Stimulated activated memory B cell treated with anti-CD40 and anti-IgM and Interleukin-4, amounts not matched to agents 10 μg/mL and 1 μg/mL and 100 μg/mL, for 72 hours (primary cell): Measurements from ENCODE around the gene FER1L5.

Source experiments
- ATAC-seq: fragments of 150-1000 bp; cut with Tn5 transposase; 2 replicates; pipeline ENCODE4 v1.10.0; 2021
- H3K27ac Mint-ChIP-seq: one replicate; pipeline ENCODE4 v1.8.0; 2022; ENCODE audit warnings: mild to moderate bottlenecking, mixed read lengths
- H3K27me3 Mint-ChIP-seq: one replicate; pipeline ENCODE4 v1.8.0; 2022; ENCODE audit warnings: mixed read lengths
- H3K36me3 Mint-ChIP-seq: one replicate; pipeline ENCODE4 v1.8.0; 2022; ENCODE audit warnings: mixed read lengths
- H3K4me1 Mint-ChIP-seq: one replicate; pipeline ENCODE4 v1.8.0; 2022; ENCODE audit warnings: mixed read lengths
- H3K4me3 Mint-ChIP-seq: one replicate; pipeline ENCODE4 v1.8.0; 2022; ENCODE audit warnings: mild to moderate bottlenecking, moderate library complexity, mixed read lengths
- H3K9me3 Mint-ChIP-seq: one replicate; pipeline ENCODE4 v1.8.0; 2022; ENCODE audit warnings: mixed read lengths

Gene FER1L5

DNA sequence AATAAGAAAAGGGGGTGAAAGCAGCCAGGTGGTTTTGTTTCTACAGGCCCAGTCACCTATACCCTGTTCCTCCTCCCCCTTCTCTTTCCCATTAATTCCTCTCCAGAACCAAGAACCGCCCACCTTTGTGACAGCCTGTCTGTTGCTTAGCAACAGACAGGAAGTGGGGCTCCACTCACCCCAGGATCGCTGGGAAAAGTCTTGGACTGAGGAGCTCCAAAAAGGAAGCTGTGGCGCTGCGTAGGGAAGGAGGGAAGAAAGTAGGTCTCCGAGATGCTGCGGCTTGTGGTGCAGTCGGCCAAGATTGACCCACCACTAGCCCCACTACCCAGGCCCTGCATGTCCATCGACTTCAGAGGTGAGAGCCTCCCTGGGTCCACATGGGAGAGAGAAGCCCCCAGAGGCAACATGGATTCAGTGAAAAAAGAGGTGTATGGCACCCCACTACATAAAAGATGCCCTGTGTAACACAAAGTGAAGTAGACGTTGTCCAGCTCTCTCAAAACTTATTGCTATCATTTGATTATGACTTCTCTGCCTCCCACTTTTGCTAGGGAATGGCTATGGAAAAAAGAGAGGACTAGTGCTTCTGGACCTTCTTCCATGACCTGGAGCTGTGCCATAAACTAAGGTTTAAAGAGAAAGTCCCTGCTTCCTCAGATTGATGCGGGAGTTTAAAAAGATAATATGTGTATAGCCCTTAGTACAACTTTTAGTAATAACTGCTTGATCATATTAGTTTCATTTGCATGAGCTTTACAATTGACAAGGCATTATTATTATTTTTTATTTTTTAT, at the start of gene FER1L5:
FER1L5 (plus strand) TSS at position 201 of the 797 bp plus-strand sequence; CDS start at position 274, 73 bp downstream.
- H3K27me3 Mint-ChIP-seq, result no peaks in the 10 kb centered on the region
- H3K4me3 Mint-ChIP-seq, result no peak within 1 kb of the TSS
- ATAC-seq, result no peak
- H3K36me3 Mint-ChIP-seq, result no peaks in the 10 kb centered on the region
- no peaks in the 10 kb centered on the region for H3K4me1 Mint-ChIP-seq
- H3K27ac Mint-ChIP-seq, result no peak within 1 kb of the TSS
- H3K9me3 Mint-ChIP-seq, result no peaks in the 10 kb centered on the region

DNA sequence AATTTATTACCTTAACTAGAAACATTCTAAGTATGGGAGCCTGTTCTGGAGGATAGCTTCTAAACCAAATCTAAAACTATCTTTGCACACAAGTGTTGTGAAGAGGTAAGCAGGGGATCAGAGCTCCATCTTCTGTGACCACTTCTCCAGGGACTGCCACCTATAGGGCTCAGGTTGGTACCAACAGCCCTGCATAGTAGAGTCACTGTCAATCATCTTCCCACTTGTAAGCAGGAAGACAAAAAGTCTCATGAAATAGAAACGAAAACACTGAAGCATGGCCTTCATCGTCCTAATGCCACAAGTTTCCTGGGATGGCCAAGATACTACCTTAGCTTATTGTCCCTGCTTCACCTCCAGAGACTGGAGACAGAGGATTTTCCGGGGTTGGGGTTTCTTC, 48.3 kb upstream of the FER1L5 start:
- Mint-ChIP-seq H3K27ac (no peak overlapping the region), H3K4me3 (no peak overlapping the region), H3K4me1 (peaks cover 5% of the 10 kb centered on the region), H3K27me3 (no peaks in the 10 kb centered on the region), H3K36me3 (peaks cover 74% of the 10 kb centered on the region), H3K9me3 (no peaks in the 10 kb centered on the region)
- no peak for ATAC-seq

DNA sequence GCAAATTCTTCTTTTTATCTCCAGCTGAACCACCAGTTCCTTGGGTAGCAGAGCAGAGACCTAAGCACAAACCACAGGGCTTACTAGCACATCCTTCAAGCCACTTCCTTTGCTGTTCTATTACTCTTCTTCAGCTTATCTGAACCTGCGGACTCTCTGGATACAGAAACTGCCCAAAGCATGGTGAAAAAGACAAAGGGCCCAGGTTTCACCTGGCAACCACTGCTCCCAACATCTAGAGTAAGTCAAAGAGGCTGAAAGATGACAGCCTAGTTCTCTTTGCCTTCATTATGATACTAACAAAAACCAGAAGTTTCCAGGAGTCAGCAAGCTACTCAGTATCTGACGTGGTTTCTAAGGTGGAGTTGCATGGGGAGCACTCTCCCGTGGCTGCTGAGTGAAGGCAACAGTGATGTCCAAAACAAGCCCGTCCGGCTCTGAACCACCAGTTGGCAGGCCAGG, 47.8 kb upstream of the FER1L5 start:
- no peak for ATAC-seq
- H3K9me3 Mint-ChIP-seq, result no peaks in the 10 kb centered on the region
- H3K4me3 Mint-ChIP-seq, result no peak overlapping the region
- H3K27ac Mint-ChIP-seq, result no peak overlapping the region
- H3K36me3 Mint-ChIP-seq, result peaks cover 70% of the 10 kb centered on the region
- H3K27me3 Mint-ChIP-seq, result no peaks in the 10 kb centered on the region
- H3K4me1 Mint-ChIP-seq, result peaks cover under 1% of the 10 kb centered on the region

DNA sequence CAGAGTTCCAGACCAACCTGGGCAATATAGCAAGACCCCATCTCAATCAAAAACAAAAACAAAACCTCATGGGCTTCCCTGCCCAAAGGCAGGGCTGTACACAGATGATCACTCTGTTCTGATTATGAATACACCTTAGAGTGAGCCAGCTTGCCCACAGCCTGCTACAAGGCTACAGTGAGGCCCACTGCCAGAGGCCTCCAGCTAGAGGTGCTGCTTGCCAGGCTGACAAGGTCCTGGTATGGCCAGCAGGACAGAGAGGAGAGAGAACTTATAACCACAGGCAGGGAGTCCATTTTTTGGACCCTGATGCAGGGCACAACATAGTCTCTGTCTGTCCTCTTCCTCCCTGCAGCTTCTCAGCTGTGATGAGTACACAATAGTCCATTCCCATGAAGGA, 46.0 kb upstream of the FER1L5 start:
- Mint-ChIP-seq H3K4me1 (peaks cover 2% of the 10 kb centered on the region), H3K9me3 (no peaks in the 10 kb centered on the region), H3K4me3 (no peak overlapping the region), H3K36me3 (peaks cover 75% of the 10 kb centered on the region), H3K27me3 (no peaks in the 10 kb centered on the region), H3K27ac (no peak overlapping the region)
- ATAC-seq, result no peak

DNA sequence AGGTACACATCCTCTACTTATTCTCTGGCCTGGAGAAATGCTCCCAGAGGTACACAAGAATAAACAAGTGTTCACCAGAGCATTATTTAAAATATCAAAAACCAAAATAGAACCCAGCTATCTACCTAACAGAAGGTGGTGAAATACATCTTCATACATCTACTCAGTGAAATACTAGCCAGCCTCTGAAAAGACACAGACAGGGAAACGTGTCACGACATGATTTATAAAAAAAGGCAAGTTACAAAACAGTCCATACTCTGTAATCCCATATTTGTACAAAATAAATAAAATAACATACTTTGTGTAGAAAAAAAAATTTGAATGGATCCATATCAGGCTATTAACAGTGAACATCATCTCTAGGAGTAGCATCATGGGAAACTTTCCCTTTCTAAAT, 42.6 kb upstream of the FER1L5 start:
- no peak overlapping the region for H3K27ac Mint-ChIP-seq
- no peaks in the 10 kb centered on the region for H3K9me3 Mint-ChIP-seq
- H3K4me3 Mint-ChIP-seq, result no peak overlapping the region
- peaks cover 7% of the 10 kb centered on the region for H3K4me1 Mint-ChIP-seq
- ATAC-seq, result no peak
- peaks cover 64% of the 10 kb centered on the region for H3K36me3 Mint-ChIP-seq
- H3K27me3 Mint-ChIP-seq, result no peaks in the 10 kb centered on the region

DNA sequence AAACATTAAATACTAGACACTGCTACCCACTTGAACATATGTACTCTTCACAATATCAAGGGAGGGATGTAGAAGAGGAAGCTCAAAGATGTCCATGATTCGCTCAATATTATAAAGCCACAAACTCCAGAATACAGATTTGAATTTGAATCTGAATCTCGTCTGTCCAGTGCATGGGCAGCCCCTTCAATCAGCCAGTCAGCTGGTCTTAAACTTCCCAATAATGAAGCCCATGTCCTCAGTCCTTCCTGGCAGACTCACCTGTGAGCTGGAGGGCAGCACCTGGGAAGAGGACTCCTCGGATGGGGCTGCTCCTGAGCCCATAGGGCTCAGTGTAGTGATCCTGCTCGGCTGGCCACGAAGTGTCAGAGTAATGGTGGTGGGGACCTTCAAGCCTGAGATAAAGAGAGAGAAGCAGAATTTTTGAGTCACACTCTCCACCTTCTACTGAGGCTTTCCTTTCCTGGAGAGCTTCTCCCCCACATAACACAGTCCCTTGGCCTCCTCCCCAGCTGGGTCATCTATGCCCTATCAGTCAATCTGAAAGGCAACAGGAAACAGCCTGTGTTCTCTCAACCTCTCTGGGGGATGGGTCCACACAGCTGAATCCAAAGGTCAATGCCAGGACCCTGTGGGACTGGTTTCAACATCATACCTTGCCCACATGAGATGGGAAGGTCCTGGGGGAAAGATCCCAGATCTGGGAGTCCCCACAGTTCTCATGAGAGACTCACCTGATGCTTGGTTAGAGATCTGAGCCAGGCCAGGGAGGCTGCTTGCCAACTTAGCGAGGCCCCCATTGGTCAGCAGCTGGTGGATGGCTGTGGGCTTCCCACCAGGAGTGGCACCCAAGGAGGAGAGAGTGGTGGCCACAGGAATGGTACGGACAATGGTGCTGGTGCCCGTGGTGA, 40.9 kb upstream of the FER1L5 start:
- no peaks in the 10 kb centered on the region for H3K9me3 Mint-ChIP-seq
- peak overlapping the region; percentile 62 for H3K27ac Mint-ChIP-seq
- peaks cover 70% of the 10 kb centered on the region for H3K36me3 Mint-ChIP-seq
- ATAC-seq, result no peak
- peaks cover 7% of the 10 kb centered on the region for H3K4me1 Mint-ChIP-seq
- no peak overlapping the region for H3K4me3 Mint-ChIP-seq
- no peaks in the 10 kb centered on the region for H3K27me3 Mint-ChIP-seq

DNA sequence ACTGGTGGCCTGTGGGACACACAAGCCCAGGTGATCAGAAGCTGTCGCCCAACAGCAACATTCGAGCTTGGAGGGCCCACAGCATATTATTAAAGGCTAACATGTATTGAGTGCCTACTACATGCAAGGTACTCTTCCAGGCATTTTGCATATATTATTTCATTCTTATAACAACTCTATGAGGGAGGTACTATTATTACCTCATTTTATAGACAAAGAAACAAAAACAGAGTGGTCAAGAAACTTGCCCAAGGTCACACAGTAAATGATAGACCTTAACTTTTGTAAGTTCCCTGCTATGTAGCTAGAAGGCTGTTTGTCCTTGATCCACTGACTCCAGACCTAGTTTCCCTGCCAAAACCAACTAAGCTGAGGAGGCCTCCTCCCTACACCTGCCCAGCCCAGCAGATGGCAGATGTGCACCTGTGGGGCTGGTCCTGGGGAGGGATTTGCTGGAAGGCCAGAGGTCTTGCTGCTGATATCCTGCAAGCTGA, 40.2 kb upstream of the FER1L5 start:
- ATAC-seq, result no peak
- Mint-ChIP-seq H3K36me3 (peaks cover 77% of the 10 kb centered on the region), H3K4me1 (peaks cover 7% of the 10 kb centered on the region), H3K27me3 (no peaks in the 10 kb centered on the region), H3K4me3 (no peak overlapping the region), H3K27ac (peak overlapping the region; percentile 62), H3K9me3 (no peaks in the 10 kb centered on the region)

DNA sequence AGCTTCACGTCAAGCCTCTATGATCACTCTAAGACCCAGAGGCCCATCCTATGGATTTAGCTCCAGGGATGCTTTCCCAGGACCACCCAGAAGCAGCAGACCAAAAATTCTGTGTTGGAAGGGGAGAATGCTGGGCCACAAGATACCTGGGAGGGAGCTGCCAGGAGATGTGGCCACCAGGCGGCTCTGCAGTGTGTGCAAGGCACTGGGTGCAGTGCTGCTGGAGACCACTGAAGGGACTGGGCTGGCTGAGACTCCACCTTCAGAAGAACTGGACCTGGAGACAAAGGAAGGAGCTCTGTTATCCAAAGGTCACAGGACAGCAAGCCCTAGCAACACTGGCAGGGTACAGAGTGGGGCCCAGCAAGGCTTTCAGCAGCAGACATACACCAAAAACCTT, 38.5 kb upstream of the FER1L5 start:
- Mint-ChIP-seq H3K9me3 (no peaks in the 10 kb centered on the region), H3K4me3 (no peak overlapping the region), H3K36me3 (peaks cover 79% of the 10 kb centered on the region), H3K27ac (no peak overlapping the region), H3K27me3 (no peaks in the 10 kb centered on the region), H3K4me1 (peaks cover 16% of the 10 kb centered on the region)
- ATAC-seq, result no peak

DNA sequence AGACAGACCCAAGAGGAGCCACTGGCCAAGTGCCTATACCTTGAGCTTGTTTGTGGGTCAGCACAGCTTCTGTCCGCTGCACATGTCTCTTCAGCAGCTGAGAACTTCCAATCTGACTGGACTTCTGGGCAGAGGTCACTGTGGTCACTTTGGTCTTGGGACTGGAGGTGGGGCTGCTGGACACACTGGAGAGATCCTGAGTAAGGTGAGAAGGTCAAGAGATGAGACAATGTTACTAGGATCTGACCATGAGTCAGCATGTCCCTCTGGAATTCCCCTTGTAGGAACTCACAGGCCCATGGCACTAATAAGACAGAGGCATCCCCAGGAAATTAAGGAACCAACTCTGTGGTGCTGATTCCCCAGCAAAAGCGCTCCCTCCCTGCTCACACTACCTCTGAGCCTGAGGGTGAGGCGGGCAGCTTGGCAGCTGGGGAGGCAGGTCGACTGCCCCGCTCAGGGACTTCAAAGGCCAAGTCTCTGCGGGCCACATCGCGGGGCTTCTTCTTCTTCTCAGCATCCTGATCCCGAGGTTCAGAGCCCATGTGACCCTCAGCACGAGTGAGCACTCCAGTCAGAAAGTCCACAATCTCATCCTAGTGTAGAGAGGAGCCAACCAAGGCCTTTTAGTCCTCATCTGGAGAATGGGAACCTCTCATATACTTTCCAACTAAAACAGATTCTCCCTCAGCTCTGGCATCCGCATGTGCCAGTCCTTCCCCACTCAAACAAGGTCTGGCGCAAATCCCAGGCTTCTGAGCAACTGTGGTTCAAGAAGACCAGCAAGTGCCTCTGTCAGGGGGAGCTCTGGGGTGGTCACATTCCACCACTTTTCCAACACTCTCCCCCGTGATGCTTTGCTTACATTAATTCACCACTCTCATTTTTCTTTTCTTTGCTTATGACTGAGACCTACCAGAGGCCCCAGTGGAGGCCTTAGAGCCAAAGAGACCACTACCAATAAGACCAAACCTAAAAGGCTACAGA, 33.8 kb upstream of the FER1L5 start:
- peaks cover 11% of the 10 kb centered on the region for H3K4me1 Mint-ChIP-seq
- ATAC-seq, result no peak
- H3K9me3 Mint-ChIP-seq, result no peaks in the 10 kb centered on the region
- no peak overlapping the region for H3K4me3 Mint-ChIP-seq
- peaks cover 92% of the 10 kb centered on the region for H3K36me3 Mint-ChIP-seq
- H3K27ac Mint-ChIP-seq, result peak overlapping the region; percentile 55
- H3K27me3 Mint-ChIP-seq, result no peaks in the 10 kb centered on the region

DNA sequence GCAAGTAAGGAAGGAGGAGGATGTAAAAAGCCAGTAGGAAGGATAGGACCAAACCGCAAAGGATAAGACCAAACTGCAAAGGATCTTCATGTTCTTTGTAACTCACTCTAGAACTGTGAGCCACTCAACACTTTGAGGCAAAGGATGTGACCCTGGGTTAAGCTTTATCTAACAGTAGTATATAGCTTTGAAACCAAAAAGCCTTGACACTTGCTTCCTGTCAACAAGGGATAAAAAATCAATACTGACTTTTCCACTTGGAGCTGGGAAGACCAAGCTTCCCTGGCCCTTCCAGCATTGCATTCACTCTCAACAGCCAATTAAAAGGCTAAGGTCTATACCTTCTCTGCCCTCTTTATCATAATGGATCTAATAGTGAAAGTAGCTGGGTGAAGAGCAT, 26.4 kb upstream of the FER1L5 start:
- Mint-ChIP-seq H3K4me1 (no peaks in the 10 kb centered on the region), H3K27me3 (no peaks in the 10 kb centered on the region), H3K4me3 (no peak overlapping the region), H3K27ac (no peak overlapping the region), H3K9me3 (no peaks in the 10 kb centered on the region), H3K36me3 (peaks cover 45% of the 10 kb centered on the region)
- no peak for ATAC-seq

DNA sequence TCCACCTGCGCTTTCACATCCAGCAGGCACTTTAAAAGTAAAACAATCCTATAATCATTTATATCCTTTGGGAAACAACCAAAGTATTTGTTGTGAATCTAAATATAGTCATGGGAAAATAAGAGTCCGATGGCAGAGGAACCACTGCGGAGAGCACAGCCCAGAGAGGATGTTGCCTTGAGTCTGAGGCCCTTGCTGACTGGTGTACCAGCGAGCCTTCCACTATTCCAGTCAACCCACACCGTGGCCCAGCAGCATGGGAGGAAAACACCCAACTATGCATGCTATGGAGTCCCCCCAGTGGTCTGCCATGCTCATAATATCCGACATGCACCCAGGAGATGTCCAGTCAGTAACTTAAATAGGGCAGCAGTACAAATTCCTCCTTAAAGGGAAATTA, 26.0 kb upstream of the FER1L5 start:
- no peak for ATAC-seq
- Mint-ChIP-seq H3K27ac (no peak overlapping the region), H3K4me3 (no peak overlapping the region), H3K36me3 (peaks cover 41% of the 10 kb centered on the region), H3K4me1 (no peaks in the 10 kb centered on the region), H3K27me3 (no peaks in the 10 kb centered on the region), H3K9me3 (no peaks in the 10 kb centered on the region)

DNA sequence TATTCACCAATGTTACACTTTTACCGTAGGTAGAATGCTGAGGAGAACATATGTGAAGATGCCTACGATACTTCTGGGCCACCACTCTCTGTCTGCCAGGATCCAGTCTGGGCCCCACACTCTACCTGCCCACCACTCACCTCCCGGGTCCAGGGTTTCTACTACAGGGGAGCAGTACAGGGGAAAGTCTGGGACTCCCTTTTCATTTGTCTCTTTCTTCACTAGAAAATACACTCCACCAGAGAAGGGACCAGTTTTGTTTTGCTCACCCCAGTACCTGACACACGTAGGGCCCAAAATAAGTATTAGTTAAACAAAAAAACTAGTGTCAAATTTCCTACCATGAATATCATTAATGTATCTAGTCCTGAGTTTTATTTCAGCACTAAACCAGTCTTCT, 25.6 kb upstream of the FER1L5 start:
- H3K4me1 Mint-ChIP-seq, result no peaks in the 10 kb centered on the region
- no peaks in the 10 kb centered on the region for H3K9me3 Mint-ChIP-seq
- H3K36me3 Mint-ChIP-seq, result peaks cover 36% of the 10 kb centered on the region
- ATAC-seq, result no peak
- H3K27me3 Mint-ChIP-seq, result no peaks in the 10 kb centered on the region
- no peak overlapping the region for H3K27ac Mint-ChIP-seq
- H3K4me3 Mint-ChIP-seq, result no peak overlapping the region

DNA sequence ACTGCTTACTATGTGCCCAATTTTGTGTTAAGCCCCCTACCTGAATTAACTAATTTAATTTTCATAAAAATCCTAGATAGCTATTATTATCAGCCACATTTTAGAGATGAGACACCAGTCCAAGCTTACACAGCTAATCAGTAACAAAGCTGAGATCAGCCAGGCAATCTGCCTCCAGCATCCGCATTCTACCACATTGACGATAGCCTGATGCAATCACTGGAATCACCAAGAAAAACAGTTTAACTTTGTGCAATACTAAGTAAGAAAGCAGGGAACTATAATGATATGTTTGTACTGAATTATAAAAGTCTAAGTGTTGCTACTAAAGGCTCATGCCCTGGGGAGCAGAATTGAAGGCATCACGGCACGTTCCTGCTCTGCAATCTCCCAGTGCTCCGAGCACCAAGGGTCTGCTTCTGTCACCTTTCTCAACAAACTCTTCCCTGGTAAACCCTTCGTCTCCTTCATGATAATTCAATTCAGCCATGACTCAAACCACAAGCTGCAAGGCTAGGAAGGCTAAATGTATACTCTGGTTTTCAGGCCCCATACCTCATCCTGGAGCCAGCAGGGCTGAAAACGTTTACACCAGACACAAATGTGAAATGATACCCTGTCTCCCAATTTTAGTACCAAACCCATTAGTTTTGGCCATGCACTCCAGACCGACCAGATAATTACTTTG, 23.8 kb upstream of the FER1L5 start:
- Mint-ChIP-seq H3K9me3 (no peaks in the 10 kb centered on the region), H3K36me3 (peaks cover 28% of the 10 kb centered on the region), H3K27ac (no peak overlapping the region), H3K4me1 (no peaks in the 10 kb centered on the region), H3K27me3 (no peaks in the 10 kb centered on the region), H3K4me3 (no peak overlapping the region)
- no peak for ATAC-seq

DNA sequence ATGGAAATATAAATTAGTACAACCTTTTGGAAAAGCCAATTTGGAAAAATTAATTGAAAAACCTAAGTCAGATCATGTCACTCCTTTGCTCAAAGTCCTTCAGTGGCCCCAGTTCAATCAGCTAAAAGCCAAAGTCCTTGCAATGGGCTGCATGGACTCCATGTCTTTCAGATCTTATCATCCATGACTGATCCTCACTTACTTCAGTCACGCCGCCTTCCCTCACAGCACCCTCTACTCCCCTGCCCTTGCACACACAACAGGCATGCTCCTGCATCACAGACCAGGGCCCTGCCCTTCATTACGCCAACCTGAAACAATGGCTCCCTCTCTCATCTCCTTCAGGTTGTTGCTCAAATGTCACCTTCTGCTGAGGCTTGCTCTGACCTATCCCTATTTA, 20.0 kb upstream of the FER1L5 start:
- Mint-ChIP-seq H3K4me1 (no peaks in the 10 kb centered on the region), H3K4me3 (no peak overlapping the region), H3K27me3 (no peaks in the 10 kb centered on the region), H3K36me3 (peaks cover 30% of the 10 kb centered on the region), H3K27ac (no peak overlapping the region), H3K9me3 (no peaks in the 10 kb centered on the region)
- ATAC-seq, result no peak
